Activated naive CD4-positive, alpha-beta T cell treated with anti-CD3 and anti-CD28 coated beads, Interleukin-2, amount 50 U/mL, for 72 hours (primary cell): ENCODE measurements around the gene SIX5. TPM values are rescaled to one million over a fixed set of nuclear protein-coding genes. Genes with fewer than 3 reads are reported as not detected.
"Not testable (repeated sequence)": the region's sequence is repeated elsewhere in the genome, so short reads cannot be mapped to it uniquely, and the experiment has no call there.

Experiments
- ATAC-seq, 2 donors: fragments of 150-1000 bp; cut with Tn5 transposase; 2 replicates each; pipeline ENCODE4 v1.10.0; 2021; ENCODE audit warnings: mild to moderate bottlenecking in 2 of 2, moderate library complexity in 2 of 2
- DNase-seq, 2 donors: peaks; one replicate each; pipeline ENCODE4 v3.0.0; 2021 to 2022; ENCODE audit warnings: low spot score in 2 of 2
- H3K27ac Mint-ChIP-seq, 2 donors: one replicate each; pipeline ENCODE4 v1.8.0; 2022; ENCODE audit warnings: mild to moderate bottlenecking in 2 of 2, mixed read lengths in 2 of 2
- H3K36me3 Mint-ChIP-seq, 2 donors: one replicate each; pipeline ENCODE4 v1.8.0; 2022; ENCODE audit warnings: mixed read lengths in 2 of 2
- H3K9me3 Mint-ChIP-seq, 2 donors: one replicate each; pipeline ENCODE4 v1.8.0; 2022; ENCODE audit warnings: mixed read lengths in 2 of 2
- total RNA-seq, 2 donors: library from RNA; stranded (reverse); gene quantifications; one replicate each; pipeline ENCODE4 v1.2.3, GENCODE V29; 2022

The SIX5 gene
- total RNA-seq, 2 donors from 2014 or later: 2.7 to 4.3 TPM

DNA sequence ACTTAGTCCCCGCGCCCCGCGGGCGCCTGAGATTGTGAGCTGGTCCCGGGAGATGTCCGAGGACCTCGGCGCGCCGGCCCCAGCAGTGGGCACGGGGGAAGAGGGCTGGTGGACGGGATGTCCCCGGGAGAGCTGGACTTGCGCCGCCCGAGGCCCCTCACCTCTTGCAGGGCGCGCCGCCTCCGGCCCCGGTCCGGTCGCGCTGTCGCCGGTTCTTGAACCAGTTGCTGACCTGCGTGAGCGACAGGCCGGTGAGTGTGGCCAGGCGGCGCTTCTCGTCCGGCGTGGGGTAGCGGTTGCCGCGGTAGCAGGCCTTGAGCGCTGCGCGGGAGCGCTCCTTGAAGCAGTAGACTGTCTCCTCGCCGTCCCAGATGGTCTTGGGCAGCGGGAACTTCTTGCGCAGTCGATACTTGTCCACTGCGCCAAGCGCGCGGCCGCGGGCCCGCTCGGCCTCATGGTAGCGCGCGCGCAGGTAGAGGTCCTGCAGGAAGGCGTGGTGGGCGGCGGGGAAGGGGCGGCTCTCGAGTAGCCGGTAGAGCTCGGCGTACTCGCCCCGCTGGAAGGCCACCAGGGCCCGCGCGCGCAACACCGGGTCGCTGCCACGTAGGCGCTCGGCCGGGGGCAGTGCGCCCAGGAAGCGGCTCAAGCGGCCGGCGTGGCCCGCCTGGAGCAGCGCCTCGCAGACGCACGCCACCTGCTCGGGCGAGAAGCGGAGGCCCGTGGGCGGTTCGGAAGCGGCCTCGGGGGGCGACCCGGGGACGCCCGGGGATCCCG lies 984 bp downstream of the SIX5 start:
- Mint-ChIP-seq H3K36me3 (no peaks in the 10 kb centered on the region), H3K9me3 (no peaks in the 10 kb centered on the region), H3K27ac (no peak overlapping the region)
- no peak for ATAC-seq
- no peak for DNase-seq

DNA sequence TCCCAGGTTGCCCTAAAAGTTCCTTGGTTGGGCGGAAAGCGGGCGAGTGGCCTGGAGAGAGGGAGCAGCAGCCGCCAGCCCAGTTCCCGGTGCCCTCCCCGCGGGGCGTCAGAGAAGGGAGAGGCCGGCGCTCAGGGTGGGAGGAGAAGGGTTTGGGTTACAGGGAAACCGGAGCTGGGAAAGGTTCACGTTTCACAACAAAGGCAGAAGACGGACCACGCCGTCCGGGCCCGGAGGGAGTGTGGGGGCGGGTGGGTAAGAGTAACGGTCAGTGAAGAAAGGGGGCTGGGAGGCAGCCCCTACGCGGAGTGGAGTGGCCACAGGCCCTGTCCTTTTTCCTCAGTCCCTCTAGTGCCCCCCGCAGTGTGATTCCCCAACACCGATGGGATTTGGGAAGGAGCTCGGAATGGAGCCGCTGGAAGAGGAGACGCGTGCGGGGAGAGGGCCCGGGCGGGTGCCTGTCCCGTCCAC lies 1.6 kb downstream of the SIX5 start:
- ATAC-seq (no peak), DNase-seq (no peak)
- Mint-ChIP-seq H3K36me3 (no peaks in the 10 kb centered on the region), H3K9me3 (no peaks in the 10 kb centered on the region), H3K27ac (no peak overlapping the region)

DNA sequence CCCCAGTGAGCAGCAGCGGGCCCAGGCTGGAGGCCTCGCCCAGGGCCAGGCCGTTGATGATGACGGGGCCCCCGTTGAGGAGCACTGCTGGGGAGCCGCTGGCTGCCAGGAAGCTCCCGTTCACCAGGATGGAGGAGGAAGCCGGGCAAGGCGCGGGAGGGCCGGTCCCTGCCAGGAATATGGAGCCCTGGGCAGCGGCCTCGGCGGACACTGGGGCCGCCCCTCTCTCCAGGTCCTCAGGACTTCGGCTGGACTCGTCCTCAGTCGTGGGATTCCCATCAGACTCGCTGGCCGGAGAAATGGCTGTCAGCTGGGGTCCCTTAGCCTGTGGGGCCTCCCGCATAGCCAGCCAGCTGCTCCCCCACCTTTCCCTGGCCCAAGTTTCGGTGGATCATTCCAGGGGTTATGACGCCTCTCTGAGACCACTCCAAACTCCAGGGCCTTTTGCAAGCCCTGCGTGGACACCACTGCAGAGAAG lies 2.1 kb downstream of the SIX5 start:
- no peak for DNase-seq
- ATAC-seq: no peak
- Mint-ChIP-seq H3K9me3 (no peaks in the 10 kb centered on the region), H3K27ac (no peak overlapping the region), H3K36me3 (no peaks in the 10 kb centered on the region)

DNA sequence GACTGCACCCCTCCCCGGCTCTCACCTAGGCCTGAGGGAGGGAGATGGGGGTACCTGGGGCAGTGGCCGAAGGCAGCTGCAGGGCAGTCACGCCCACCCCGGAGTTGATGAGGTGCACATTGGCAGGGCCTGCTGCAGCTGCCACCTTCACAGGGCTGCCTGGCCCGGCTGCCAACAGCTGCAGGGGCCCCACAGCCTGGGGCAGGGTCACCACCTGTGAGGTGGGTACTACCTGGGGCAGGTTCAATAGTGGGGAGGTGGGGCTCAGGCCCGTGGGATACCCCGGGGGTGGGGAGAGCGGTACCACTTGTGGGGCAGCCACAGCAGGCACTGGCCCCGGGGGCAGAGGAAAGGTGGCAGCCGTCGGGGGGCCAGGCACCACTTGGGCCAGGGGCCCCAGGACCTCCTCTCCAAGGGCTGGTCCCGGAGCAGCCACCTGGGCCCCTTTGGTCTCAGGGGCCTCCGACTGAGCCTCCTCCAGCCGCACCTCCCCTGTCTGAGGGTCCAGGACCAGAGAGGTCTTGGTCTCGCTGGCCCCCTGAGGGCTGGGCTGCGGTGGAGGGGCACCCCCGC lies 2.7 kb downstream of the SIX5 start:
- Mint-ChIP-seq H3K36me3 (no peaks in the 10 kb centered on the region), H3K9me3 (no peaks in the 10 kb centered on the region), H3K27ac (no peak overlapping the region)
- DNase-seq: no peak
- no peak for ATAC-seq

- no peak overlapping the region for H3K27ac Mint-ChIP-seq
- ATAC-seq: no peak
- no peaks in the 10 kb centered on the region for H3K36me3 Mint-ChIP-seq
- DNase-seq: no peak
- no peaks in the 10 kb centered on the region for H3K9me3 Mint-ChIP-seq
Observed at GRCh38 chr19:45765702-45766295, 3.3 kb downstream of the SIX5 start.

- Mint-ChIP-seq H3K36me3 (no peaks in the 10 kb centered on the region), H3K27ac (no peak overlapping the region), H3K9me3 (no peaks in the 10 kb centered on the region)
- DNase-seq: no peak
- no peak for ATAC-seq
Observed at GRCh38 chr19:45764945-45765701, 3.9 kb downstream of the SIX5 start.

DNA sequence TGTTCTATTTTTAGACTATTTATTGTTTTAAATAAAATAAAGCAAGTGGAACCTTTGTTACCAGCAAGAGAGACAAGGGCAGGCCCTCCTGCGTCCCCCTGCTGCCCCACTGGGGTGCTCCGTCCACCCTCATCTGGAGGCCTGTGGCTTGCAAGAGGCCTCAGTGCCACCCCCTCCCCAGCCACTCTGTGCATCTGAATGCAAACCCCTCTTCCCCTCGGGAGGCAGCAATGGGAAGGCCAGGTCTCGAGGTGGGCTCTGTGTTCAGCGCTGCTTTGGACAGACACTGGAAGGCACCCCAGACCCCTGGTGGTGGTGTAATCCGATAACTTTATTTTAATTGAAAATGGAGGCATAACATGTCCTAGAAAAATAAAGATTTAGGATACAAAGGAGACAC lies 4.6 kb downstream of the SIX5 start:
- Mint-ChIP-seq H3K27ac (no peak overlapping the region), H3K9me3 (no peaks in the 10 kb centered on the region), H3K36me3 (no peaks in the 10 kb centered on the region)
- no peak for ATAC-seq
- DNase-seq: no peak

GRCh38 chr19:45763691-45764294 lies 5.3 kb downstream of the SIX5 start:
- no peak for DNase-seq
- Mint-ChIP-seq H3K36me3 (no peaks in the 10 kb centered on the region), H3K9me3 (no peaks in the 10 kb centered on the region), H3K27ac (no peak overlapping the region)
- ATAC-seq: no peak

- no peak for ATAC-seq
- Mint-ChIP-seq H3K9me3 (no peaks in the 10 kb centered on the region), H3K36me3 (no peaks in the 10 kb centered on the region), H3K27ac (no peak overlapping the region)
- DNase-seq: no peak
Observed at GRCh38 chr19:45762870-45763631, 6.0 kb downstream of the SIX5 start.

- ATAC-seq (no peak), DNase-seq (no peak)
- Mint-ChIP-seq H3K36me3 (no peaks in the 10 kb centered on the region), H3K9me3 (no peaks in the 10 kb centered on the region), H3K27ac (no peak overlapping the region)
Observed at GRCh38 chr19:45761714-45762113, 7.3 kb downstream of the SIX5 start.

DNA sequence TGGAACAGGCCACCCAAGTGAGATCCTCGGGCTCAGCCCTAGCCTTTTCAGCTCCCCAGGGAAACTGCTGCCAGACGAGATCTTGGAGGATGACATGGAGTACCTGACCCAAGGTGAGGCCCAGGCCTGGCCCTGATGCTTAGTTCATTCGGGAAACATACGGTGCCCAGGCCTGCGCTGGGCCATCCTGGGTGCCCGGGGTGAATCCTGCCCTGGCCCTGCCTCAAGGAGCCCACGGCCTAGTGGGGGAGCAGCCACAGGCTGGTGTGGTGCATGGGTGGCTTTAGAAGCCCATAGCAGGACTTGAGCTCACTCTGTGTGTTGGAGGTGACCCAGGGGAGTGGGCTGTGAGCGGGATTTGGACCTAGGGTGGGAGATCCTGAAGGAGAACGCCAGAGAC lies 10.1 kb downstream of the SIX5 start:
- Mint-ChIP-seq H3K36me3 (no peaks in the 10 kb centered on the region), H3K27ac (no peak overlapping the region), H3K9me3 (no peaks in the 10 kb centered on the region)
- no peak for ATAC-seq
- no peak for DNase-seq

DNA sequence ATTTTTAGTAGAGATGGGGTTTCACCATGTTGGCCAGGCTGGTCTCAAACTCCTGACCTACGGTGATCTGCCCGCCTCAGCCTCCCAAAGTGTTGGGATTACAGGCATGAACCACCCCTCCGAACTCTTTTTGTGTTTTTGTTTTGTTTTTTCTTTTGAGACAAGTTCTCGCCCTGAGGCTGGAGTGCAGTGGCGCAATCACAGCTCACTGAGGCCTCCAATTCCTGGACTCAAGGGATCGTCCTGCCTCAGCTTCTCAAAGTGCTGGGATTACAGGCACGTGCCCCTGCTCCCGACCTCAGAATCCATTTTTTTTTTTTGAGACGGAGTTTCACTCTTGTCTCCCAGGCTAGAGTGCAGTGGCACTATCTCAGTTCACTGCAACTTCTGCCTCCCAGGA lies 11.4 kb downstream of the SIX5 start:
- ATAC-seq (no peak), DNase-seq (no peak)
- H3K27ac Mint-ChIP-seq: no peak overlapping the region
- H3K9me3 Mint-ChIP-seq: no peaks in the 10 kb centered on the region
- no peaks in the 10 kb centered on the region for H3K36me3 Mint-ChIP-seq

GRCh38 chr19:45754323-45754722 lies 14.7 kb downstream of the SIX5 start:
- Mint-ChIP-seq H3K27ac (peak overlapping the region in 1 of 2 donors; percentile 41), H3K9me3 (no peaks in the 10 kb centered on the region), H3K36me3 (no peaks in the 10 kb centered on the region)
- DNase-seq (no peak), ATAC-seq (no peak)

DNA sequence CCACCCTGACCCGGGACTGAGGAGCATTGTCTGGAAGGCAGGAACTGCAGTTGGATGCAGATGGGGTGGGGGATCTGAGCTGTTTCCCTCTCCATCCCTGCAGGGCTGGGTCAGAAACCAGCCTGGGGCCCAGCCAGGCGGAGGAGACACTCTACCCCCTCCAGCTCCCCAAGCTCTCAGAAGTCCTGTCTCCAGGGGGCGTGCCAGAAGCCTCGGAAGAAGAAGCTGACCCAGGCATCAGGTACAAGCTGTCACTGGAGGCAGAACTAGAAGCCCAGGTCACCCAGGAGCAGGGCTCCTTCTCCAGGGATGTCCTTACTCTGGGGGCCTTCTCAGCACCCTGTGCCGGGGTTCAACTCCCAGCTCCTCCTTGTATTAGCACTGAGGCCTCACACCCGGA lies 15.5 kb downstream of the SIX5 start:
- Mint-ChIP-seq H3K27ac (no peak overlapping the region), H3K9me3 (no peaks in the 10 kb centered on the region), H3K36me3 (no peaks in the 10 kb centered on the region)
- DNase-seq: no peak
- no peak for ATAC-seq

- H3K36me3 Mint-ChIP-seq: no peaks in the 10 kb centered on the region
- no peak overlapping the region for H3K27ac Mint-ChIP-seq
- DNase-seq (no peak), ATAC-seq (no peak)
- no peaks in the 10 kb centered on the region for H3K9me3 Mint-ChIP-seq
Observed at GRCh38 chr19:45752639-45753038, 16.4 kb downstream of the SIX5 start.

GRCh38 chr19:45751483-45751882 lies 17.6 kb downstream of the SIX5 start:
- H3K27ac Mint-ChIP-seq: peak overlapping the region in 1 of 2 donors; percentile 7
- ATAC-seq, H3K36me3 Mint-ChIP-seq, DNase-seq, H3K9me3 Mint-ChIP-seq: not testable (repeated sequence)
